ENCODE results near the gene PPP1R13L. TPM values are rescaled to one million over a fixed set of nuclear protein-coding genes. Genes with fewer than 3 reads are reported as not detected.

The PPP1R13L gene, protein sequence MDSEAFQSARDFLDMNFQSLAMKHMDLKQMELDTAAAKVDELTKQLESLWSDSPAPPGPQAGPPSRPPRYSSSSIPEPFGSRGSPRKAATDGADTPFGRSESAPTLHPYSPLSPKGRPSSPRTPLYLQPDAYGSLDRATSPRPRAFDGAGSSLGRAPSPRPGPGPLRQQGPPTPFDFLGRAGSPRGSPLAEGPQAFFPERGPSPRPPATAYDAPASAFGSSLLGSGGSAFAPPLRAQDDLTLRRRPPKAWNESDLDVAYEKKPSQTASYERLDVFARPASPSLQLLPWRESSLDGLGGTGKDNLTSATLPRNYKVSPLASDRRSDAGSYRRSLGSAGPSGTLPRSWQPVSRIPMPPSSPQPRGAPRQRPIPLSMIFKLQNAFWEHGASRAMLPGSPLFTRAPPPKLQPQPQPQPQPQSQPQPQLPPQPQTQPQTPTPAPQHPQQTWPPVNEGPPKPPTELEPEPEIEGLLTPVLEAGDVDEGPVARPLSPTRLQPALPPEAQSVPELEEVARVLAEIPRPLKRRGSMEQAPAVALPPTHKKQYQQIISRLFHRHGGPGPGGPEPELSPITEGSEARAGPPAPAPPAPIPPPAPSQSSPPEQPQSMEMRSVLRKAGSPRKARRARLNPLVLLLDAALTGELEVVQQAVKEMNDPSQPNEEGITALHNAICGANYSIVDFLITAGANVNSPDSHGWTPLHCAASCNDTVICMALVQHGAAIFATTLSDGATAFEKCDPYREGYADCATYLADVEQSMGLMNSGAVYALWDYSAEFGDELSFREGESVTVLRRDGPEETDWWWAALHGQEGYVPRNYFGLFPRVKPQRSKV
- 20.5 TPM for total RNA-seq

DNA sequence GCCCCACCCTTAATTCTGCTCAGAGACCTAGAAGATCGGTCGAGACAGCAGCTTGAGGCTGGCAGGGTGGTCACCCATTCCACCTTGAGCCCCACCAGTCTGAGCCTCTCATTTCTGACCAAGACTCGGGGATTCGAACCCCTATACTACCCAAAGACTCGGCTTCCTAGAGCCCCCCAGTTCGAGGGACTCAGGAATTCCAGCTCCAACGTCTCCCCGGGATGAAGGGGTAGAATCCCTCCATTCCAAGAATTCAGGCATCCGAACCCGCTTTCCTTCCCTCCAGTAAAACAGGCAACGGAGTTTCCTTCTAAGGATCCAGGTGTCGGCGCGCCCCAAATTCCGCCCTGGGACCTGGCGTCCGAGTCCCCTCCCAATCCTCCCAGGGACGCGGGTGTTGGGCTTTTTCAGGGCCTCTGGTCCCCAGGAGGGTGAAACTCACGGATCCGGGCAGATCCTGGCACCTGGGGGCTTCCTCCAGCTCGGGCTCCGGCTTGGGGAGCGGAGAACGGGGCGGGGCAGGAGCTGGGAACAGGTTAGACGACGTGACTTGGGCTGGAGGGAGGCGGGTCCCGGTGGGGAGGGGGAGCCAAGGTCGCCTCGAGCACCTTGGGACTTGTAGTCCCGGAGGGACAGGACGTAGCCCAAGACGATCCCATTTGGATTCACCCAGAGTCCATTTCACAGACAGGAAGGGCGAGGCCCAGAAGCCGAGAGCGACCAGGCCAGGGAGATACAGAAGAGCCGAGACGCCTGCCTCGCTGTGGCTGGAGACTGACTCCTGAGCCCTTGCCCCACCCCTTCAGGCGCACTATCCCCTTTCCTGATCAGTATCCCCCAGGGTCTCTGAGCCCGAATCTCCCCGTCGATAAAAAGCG is at the start of gene PPP1R13L:
PPP1R13L (minus strand) TSS at position 513 of the 878 bp plus-strand sequence. CDS start 6,751 bp downstream, outside the sequence.
- DNase-seq, result peak; percentile 69

DNA sequence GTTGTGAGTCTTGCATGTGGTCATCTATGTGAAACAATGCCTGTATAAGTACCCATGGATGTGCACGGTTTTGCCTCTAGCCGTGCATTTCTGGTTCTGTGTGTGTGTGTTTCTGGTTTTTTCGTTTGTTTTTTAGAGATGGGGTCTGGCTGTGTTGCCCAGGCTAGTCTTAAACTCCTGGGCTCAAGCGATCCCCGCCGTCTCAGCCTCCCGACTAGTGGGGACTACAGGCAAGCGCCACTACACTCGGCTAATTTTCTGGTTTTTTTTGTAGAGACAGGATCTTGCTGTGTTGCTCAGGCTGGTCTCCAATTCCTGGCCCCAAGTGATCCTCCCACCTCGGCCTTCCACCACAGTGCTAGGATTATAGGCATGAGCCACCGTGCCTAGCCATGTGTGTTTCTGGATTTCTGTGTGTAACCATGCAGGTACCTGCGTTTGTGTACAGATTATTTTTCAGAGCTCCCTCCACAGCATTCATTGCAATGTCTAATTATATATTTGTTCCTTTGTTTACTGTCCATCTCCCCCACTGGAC is 47.0 kb upstream of the PPP1R13L start:
- DNase-seq, result no peak

DNA sequence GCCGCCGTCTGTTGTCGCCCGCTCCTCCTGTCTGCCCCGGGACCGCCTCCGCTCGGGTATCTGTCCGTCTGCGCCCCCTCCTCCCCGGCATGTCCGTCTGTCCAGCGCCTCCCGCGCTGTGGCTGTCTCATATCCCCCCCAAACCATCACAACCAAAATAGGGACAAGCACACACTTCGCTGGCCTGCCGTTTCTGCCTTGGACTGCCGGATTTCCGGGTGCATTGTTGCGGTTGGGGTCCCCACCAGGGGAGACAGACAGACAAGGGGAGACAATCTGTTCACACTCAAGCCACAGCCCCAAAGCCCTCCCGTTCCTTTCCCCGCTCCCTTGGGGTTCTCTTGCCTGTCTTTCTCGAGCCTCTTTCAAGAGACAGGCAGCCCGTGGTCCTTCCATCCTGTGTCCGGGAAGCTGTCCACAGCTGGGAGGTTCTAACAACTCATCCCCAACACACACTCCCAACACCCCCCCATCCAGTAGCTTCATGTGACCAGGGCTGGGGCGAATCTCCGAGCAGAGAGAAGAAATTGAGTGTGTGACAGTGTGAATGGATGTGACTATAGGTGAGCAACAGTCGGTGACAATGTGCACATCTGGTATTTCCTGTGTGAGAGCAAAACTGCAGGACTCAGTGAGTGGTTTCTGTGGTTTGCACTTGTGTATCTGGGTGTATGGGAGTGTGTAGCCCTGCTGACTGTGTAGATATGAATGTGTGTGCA is 46.4 kb upstream of the PPP1R13L start:
- DNase-seq, result peak; percentile 73

DNA sequence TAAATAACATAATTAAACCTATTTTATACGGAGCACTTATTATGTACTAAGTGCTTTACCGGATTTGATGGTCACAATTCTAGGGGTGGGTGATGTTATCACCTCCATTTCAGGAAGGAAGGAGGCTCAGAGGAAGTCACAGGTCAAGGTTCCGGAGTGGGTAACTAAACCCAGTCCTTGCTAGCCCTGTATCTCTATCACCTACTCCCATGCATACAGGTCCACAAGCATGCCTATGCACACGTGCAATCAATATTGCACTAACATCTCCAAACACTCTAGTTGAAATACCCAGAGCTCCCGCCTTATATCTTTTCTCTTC is 45.1 kb upstream of the PPP1R13L start:
- DNase-seq, result no peak

DNA sequence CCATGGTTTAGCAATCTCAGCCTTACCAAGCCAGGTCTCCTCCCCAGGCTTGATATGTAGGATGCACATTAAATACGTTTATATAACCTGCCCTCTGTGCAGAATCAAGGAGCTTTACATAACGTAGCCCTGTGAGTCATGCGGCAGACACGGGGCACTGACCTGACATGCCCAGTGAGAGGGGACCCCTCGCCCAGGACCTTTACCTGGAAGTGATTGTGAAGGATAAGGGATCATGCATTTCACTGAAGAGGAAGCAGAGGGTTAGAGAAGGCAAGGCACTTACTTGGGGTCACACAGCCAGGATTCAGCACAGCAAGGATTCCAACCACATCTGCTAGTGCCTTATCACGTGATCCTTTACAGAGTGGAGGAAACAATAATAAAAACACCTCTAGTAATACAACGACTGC is 44.0 kb upstream of the PPP1R13L start:
- DNase-seq, result no peak

DNA sequence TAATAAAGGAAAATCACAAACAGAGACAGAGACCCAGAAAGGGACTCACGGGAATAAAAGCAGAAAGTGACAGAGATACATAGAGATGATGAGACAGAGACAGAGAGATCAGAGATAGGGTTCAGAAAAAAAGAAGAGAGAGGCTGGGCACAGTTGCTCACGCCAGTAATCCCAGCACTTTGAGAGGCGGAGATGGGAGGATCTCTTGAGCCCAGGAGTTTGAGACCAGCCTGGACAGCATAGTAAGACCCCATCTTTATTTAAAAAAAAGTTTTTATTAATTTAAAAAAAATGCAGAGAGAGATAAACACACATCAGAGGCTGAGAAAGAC is 43.5 kb upstream of the PPP1R13L start:
- no peak for DNase-seq

DNA sequence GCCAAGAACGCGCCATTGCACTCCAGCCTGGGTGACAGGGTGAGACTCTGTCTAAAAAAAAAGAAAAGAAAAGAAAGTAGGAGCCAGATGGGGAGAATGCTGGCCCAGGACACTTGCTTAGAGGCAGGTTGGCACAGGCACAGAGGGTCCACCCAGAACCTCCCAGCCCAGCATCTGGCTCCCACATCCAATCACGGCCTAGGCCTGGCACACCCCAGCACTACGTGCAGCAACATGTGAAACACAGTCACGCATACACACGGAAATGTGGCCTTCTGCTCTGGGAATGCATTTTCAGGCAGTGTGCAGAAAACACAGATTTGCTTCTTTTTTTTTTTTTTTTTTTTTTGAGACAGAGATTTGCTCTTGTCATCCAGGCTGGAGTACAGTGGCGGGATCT is 42.1 kb upstream of the PPP1R13L start:
- DNase-seq, result peak; percentile 82

DNA sequence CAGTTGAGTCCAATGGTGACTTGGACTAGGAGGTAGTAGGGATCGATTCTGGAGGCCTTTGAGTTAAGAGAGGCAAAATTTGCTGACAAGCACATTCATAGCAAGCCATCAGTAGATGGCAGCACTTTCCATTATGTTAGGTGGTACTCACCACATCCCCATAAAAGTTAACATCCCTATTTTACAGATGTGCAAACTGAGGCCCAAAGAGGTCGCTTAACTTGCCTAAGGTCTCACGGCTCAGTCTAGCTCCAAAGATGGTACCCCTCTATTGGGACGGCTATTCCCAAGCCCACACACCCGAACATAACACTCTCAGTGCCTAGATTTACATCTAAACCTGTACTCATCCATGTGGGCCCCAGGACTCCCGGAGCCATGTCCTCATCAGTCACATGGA is 41.4 kb upstream of the PPP1R13L start:
- DNase-seq, result no peak

DNA sequence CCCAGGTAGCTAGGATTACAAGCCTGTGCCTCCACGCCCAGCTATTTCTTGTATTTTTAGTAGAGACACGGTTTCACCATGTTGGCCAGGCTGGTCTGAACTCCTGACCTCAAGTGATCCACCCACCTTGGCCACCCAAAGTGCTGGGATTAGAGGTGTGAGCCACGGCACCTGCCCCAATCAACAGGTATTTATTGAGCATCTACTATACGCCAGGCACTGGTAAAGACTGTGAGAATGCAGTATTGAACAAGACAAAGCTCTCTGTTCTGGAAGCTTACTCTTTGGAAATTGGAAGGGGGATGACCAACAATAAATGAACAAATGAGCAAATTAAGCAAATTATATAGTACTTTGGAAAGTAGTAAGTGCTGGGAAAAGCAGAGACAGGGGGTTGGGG is 40.3 kb upstream of the PPP1R13L start:
- DNase-seq, result no peak

DNA sequence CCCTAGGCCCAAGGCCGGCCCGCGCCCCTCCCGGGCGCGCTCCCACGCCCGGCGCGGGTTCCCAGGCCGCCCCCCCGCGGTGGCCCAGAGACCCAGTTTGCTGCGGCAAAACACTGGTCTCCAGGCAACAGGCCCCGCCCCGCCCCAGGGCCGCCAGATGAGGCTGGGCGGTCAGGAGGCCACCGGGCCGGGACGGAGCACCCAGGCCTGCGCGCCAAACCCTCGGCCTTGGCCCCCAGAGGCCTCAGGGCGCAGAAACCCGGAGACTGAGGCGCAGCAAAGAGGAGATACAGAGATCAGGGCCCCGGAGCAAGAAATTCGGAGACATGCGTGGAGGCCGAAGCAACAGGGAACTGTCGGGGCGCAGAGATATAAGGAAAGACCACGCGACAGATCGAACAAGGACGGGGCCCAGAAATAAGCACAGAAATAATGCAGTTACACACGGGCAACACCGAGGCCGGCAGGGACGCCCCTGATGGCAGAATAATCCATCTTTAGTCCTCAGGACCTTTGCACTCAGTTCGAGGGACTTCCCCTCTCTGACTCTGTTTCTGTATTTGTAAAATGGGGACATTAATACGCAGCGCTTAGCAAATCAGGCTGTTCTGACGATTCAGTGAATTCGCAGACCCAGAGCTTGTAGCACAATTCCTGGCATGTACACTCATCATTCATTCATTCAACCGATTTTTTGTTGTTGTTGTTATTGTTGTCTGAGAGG is 39.6 kb upstream of the PPP1R13L start:
- DNase-seq, result peak; percentile 96

DNA sequence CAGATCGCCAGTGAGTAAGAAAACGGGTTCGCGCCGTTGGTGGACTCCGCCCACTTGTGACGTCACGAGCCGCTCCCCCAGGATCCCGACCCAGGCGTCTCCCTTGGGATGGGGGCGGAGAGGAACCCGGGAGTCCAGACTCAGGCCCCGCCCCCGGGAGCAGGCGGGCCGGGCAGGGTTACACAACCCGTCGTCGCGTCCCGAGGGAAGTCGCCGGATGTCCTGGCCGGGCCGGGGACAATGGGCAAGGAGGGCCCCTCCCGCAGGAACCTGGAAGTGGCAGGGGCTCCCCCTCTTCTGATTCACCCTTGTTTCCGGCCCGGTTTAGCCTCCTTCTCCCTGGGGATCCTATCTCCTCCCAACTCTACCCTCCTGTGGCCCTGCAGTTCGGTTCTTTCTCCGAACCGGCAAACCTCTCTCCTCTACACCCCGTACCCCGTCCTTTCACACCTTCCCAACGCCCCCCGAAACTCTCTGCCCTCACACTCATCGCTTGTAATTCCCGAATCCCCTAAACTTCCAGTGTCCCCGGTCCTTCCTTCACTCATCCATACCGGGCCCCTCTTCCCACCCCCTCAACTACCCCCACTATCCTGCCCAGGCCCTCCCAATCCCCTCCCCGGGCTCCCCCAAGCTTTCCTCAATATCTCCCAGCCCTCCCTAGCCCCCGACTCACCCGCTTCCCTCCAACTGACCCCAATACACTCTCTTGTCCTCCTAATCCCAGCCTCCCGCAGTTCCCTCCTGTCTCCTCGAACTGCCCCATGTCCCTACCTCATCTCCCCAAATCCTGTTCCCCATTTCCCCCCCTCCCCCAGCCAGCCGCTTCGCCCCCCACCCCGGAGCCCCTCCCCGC is 38.8 kb upstream of the PPP1R13L start:
- peak; percentile 93 for DNase-seq

DNA sequence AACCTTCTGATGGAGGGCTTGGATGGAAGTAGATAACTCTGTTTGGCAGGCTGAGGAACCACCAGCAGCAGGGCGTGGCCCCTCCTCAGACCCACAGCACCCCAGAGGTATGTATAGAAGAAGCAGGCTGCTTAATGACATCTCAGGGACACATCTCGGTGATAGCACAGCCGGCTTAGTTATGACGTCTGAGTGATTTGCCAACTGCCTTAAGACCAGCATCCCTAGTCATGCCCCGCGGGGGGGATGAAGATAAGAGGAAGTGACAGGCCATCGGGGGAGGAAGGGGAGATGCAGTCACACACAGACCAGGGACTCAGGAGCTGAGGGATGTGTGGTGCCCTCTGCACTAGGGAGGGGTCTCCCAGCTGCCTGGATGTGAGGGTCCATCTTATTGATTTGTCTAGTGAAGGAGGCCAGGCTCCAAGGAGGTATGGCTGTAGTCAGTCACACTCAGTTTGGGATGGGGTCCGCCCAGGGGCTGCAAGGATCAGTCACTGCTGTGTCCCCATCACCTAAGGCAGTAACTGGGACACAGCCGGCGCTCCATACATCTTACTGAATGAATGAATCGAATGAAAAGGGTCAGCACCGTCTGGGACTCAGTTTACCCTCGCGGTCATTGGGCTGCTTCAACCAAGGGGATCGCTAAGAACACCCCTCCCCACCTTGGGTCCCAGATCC is 38.1 kb upstream of the PPP1R13L start:
- DNase-seq, result peak; percentile 55

DNA sequence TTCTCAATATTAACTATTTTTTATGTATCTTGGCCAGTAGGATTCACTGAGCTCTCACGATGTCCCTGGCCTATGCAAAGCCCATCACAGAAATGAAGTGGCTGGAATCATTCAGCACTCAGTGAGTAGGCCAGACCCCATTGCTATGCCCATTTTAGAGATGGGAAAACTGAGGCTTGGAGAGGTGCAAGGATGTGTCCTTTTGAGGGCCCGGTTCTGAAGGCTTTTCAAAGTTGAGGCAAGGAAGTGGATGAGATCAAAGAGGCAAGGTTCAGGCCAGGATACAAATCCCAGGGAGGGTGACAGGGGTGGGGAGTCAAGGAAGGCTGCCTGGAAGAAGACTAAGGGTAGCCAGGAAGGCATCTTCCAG is 37.5 kb upstream of the PPP1R13L start:
- DNase-seq, result no peak

DNA sequence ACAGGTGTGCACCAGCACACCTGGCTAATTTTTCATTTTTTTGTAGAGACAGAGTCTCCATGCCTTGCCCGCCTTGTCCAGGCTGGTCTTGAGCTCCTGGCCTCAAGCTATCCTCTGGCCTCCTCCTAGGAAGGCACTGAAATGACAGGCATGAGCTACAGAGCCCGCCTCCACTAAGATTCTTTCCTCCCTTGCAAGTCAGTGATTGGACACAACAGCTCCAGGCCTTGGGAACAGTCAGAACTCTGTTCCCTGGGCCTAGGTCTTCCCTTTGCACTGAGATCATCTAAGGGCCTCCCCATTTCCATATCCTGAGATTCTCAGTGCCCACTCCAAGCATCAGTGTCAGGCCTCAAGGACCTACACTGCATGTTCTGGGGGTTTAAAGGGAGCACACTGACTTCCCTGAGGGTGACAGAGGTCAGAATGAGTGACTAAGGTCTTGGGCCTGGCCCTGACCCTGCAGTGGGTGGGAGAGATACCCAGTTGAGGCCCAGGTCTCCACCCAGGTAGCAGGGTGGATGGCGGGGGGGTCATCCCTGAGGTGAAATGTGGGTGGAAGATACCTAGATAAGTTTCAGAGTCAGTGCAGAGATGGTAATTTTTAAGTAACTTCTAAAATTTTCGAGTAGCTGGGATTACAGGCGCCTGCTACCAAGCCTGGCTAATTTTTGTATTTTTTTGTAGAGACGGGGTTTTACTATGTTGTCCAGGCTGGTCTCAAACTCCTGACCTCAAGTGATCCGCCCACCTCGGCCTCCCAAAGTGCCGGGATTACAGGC is 36.2 kb upstream of the PPP1R13L start:
- peak; percentile 35 for DNase-seq

DNA sequence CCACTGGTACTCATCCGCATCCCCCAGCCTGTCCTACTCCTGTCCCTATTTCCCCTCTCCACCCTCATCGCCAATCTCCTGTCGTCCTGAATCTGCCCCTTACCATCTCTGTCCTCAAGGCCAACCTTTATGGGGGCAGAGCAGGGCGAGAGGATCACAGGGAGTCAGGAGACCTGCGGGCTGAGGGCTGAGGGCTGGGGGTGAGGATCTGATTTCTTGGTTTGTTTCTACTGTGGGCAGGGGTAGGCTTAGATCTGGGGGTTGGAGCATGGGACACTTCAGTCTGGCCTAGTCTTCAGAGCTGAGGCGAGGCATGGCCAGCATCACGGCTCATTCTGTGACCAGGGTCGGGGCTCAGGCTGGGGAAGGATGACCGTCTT is 35.4 kb upstream of the PPP1R13L start:
- DNase-seq, result no peak

DNA sequence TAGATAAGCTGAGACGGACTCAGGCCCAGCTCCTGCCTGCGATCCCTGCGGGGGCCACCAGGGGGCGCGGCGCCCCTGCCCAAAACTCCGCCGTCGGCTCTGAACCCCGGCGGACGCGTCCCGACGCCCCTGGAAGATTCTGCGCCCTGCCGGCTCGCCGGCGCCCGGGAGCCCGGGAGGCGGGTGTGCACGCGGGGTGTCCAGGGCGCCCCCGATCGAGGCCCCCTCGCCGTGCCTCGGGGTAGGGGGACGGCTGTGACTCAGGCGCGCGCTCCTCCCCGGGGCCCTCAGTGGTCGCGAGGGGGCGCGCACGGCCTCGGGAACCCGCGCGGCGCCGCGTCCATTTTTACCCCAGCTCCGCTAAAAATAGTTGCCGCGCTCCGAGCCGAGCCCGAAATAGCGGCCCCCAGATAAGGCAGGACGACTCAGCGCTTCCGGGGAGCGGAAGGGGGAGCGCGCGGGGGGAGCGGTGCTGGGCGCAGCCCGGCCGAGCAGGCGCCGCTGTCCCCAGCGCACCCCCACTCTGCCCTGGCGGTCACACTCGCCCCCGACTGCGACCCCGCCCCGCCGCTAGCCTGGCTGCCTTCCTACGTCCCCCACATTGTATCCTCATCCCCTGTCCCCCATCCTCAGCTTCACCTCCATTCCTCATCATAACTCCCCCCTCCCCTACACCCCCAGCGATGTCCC is 34.8 kb upstream of the PPP1R13L start:
- DNase-seq, result peak; percentile 93

DNA sequence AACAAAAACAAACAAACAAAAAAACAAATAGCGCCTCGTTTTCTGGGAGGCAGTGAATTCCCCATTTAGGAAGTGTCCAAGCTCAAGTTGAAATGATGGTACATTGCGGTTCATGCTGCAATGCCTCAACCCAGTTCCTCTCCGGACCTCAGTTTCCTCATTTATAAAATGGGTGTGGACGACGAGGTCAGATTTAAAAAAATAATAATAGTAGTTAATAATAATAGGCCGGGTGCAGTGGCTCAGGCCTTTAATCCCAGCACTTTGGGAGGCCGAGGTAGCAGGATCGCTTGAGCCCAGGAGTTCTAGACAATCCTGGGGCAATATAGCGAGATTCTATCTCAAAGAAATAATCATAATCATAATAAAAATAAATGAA is 34.3 kb upstream of the PPP1R13L start:
- no peak for DNase-seq

DNA sequence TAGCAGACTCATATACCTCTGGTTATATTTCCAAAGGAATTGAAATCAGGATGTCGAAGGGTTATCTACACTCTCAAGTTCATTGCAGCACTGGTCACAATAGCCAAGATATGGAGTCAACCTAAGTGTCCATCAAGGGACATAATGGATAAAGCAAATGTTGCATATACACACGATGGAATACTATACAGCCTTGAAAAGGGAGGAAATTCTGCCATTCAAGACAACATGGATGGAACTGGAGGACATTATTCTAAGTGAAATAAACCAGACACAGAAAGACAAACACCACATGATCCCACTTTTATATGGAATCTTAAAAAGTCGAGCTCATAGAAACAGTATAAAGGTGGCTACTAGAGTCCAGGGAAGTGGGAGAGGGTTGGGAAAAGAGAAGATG is 32.5 kb upstream of the PPP1R13L start:
- DNase-seq, result no peak
